Retina (tissue), 1 donor: Measurements from ENCODE around the gene TGOLN2.

ENCODE experiments used
- DNase-seq: peaks from one replicate; pipeline ENCODE4 v3.0.0-alpha.2; 2016

TGOLN2 gene

GRCh38 chr2:85308896-85309555, 18.8 kb downstream of the TGOLN2 start:
- peak; percentile 60 for DNase-seq

- no peak for DNase-seq
These were observed 19.6 kb downstream of the TGOLN2 start for GRCh38 chr2:85308201-85308600.

GRCh38 chr2:85307527-85307897, 20.3 kb downstream of the TGOLN2 start:
- DNase-seq, result no peak

GRCh38 chr2:85303780-85304531, 23.8 kb downstream of the TGOLN2 start:
- DNase-seq, result no peak

GRCh38 chr2:85302121-85302520, 25.7 kb downstream of the TGOLN2 start:
- no peak for DNase-seq

- DNase-seq, result no peak
These were observed 36.3 kb downstream of the TGOLN2 start for GRCh38 chr2:85291425-85292023.

GRCh38 chr2:85288244-85288725, 39.5 kb downstream of the TGOLN2 start:
- DNase-seq, result no peak

GRCh38 chr2:85287721-85288120, 40.1 kb downstream of the TGOLN2 start:
- DNase-seq, result no peak

GRCh38 chr2:85286918-85287317, 40.9 kb downstream of the TGOLN2 start:
- no peak for DNase-seq

- DNase-seq, result no peak
These were observed 44.1 kb downstream of the TGOLN2 start for GRCh38 chr2:85283641-85284040.

GRCh38 chr2:85282914-85283313, 44.9 kb downstream of the TGOLN2 start:
- DNase-seq, result no peak

- DNase-seq, result no peak
These were observed 46.2 kb downstream of the TGOLN2 start for GRCh38 chr2:85281553-85281952.

- DNase-seq, result no peak
These were observed 49.4 kb downstream of the TGOLN2 start for GRCh38 chr2:85278361-85278760.

GRCh38 chr2:85277416-85278158, 50.2 kb downstream of the TGOLN2 start:
- DNase-seq, result no peak

GRCh38 chr2:85276571-85277118, 51.1 kb downstream of the TGOLN2 start:
- no peak for DNase-seq

GRCh38 chr2:85275984-85276540, 51.7 kb downstream of the TGOLN2 start:
- no peak for DNase-seq

GRCh38 chr2:85273738-85274731, 53.8 kb downstream of the TGOLN2 start:
- DNase-seq, result no peak

GRCh38 chr2:85272357-85272756, 55.4 kb downstream of the TGOLN2 start:
- no peak for DNase-seq

GRCh38 chr2:85269959-85270358, 57.8 kb downstream of the TGOLN2 start:
- DNase-seq, result no peak
